ENCODE data around the gene IFT43. TPM values are rescaled to one million over a fixed set of nuclear protein-coding genes. Genes with fewer than 3 reads are reported as not detected.

The IFT43 gene
- total and polyA plus RNA-seq, 9 of the 15 experiments (the other 6 are each of a cell fraction or from before 2014, with no cell fraction given): 4.9 to 12.8 (median 8.0) TPM

GRCh38 chr14:76085358-76085757, 99.8 kb downstream of the IFT43 start:
- Histone ChIP-seq H3K9me3 (replicated peaks; ENCODE audit: control insufficient read depth, insufficient read depth, low read depth, low read length) (no peaks in the 10 kb centered on the region), H3K27ac (ENCODE audit: extremely low read depth, low read depth, low read length) (no peak overlapping the region), H4K20me1 (replicated peaks; ENCODE audit: control insufficient read depth, insufficient read depth, low read length) (peaks cover 4% of the 10 kb centered on the region; the same call in 1 of the 2 replicates), H2AFZ (ENCODE audit: low read depth, low read length) (no peak overlapping the region), H3K36me3 (ENCODE audit: control insufficient read depth, insufficient read depth, low read length) (no peaks in the 10 kb centered on the region), H3K9ac (ENCODE audit: insufficient read depth in 1 of 2, low read depth in 2 of 2, low read length in 2 of 2) (no peak overlapping the region), H3K4me2 (ENCODE audit: insufficient read depth, low read length) (no peak overlapping the region), H3K4me3 (no peak overlapping the region), H3K79me2 (ENCODE audit: control insufficient read depth, insufficient read depth, low read length) (no peaks in the 10 kb centered on the region), H3K4me1 (replicated peaks in 1 of 2; ENCODE audit: control insufficient read depth in 2 of 2, insufficient read depth in 2 of 2, low read length in 2 of 2) (no peaks in the 10 kb centered on the region; a peak in 1 of 5 replicates), H3K27me3 (ENCODE audit: control insufficient read depth in 2 of 2, insufficient read depth in 2 of 2, low read length in 2 of 2) (peaks cover 5 to 48% of the 10 kb centered on the region in 2 experiments; a peak in 3 of 5 replicates), H3K9me1 (ENCODE audit: control insufficient read depth, insufficient read depth, low read length) (no peaks in the 10 kb centered on the region)
- WGBS (ENCODE audit: insufficient coverage, low coverage, missing lambda C conversion rate): 17% methylated on average over 3 of the region's 3 CpGs
- FAIRE-seq (no peak), DNase-seq (ENCODE audit: extremely low read depth in 1 of 4, low spot score in 3 of 4) (no peak), ATAC-seq (no peak)
- POLR2A ChIA-PET: interaction anchor here (1.3 kb wide), 1 partner anchor 9 kb away, joined by 3 read pairs; no protein-coding TSS in a partner anchor
- no TSS peak for BruUV-seq (replicated peaks)
- intact Hi-C loops (cut with micrococcal nuclease) (no loop called here), in situ Hi-C loops (cut with MboI) (no loop called here)
- TF ChIP-seq ZNF280A (IDR thresholded peaks at IDR 0.05; ENCODE audit: low read depth, partially characterized antibody) (no peak), NR1H2 (CRISPR knock-in tag; IDR thresholded peaks at IDR 0.05) (no peak), RHOXF2B (CRISPR knock-in tag; conservative IDR thresholded peaks at IDR 0.05) (no peak), NRF1 (conservative IDR thresholded peaks at IDR 0.05 in 1 of 2, IDR thresholded peaks at IDR 0.05 in 1 of 2) (no peak), ZNF143 (CRISPR knock-in tag; IDR thresholded peaks at IDR 0.05) (no peak)
- CTCF ChIA-PET (ENCODE audit: low intra/inter-chr PET ratio): no interaction called here

Data from K562 (cell line).